ENCODE data around the gene SNRK.

DNA sequence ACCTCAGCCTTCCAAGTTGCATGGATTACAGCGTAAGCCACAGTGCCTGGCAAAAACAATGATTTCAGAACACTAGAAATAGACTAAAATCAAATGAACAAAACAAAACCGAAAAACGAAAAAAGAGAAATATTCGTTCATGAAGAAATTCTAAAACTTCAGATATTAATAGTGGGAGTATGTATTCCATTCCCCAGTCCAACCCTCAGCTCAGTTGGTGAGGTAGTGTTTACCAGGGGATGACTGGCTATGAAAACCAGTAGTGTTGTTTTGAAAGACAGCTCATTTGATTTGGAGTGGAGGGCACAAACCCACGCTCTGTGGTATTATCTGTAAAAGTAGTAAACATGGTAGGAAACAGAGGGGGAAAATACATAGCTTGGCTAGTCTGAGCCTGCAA is 6.8 kb upstream of the SNRK start:
- no peak for TF ChIP-seq EP300 (IDR thresholded peaks at IDR 0.05)
- TF ChIP-seq, protein P1, sequence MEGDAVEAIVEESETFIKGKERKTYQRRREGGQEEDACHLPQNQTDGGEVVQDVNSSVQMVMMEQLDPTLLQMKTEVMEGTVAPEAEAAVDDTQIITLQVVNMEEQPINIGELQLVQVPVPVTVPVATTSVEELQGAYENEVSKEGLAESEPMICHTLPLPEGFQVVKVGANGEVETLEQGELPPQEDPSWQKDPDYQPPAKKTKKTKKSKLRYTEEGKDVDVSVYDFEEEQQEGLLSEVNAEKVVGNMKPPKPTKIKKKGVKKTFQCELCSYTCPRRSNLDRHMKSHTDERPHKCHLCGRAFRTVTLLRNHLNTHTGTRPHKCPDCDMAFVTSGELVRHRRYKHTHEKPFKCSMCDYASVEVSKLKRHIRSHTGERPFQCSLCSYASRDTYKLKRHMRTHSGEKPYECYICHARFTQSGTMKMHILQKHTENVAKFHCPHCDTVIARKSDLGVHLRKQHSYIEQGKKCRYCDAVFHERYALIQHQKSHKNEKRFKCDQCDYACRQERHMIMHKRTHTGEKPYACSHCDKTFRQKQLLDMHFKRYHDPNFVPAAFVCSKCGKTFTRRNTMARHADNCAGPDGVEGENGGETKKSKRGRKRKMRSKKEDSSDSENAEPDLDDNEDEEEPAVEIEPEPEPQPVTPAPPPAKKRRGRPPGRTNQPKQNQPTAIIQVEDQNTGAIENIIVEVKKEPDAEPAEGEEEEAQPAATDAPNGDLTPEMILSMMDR (IDR thresholded peaks at IDR 0.05): no peak
- no peak for TF ChIP-seq POLR2A (IDR thresholded peaks at IDR 0.05; ENCODE audit: low read depth)
- no peak for TF ChIP-seq POLR2AphosphoS5 (IDR thresholded peaks at IDR 0.05)

All from esophagus muscularis mucosa (tissue), 4 donors.